GM23248 (cell line): ENCODE measurements around the gene LFNG. TPM values are rescaled to one million over a fixed set of nuclear protein-coding genes. Genes with fewer than 3 reads are reported as not detected.

Experiments used
- DNase-seq: peaks from one replicate; pipeline ENCODE4 v3.0.0-alpha.2; 2015
- H2AFZ ChIP-seq: fragments of 200-600 bp; sonication (generic); 2 replicates; pipeline ENCODE4 v1.6.1; 2016; ENCODE audit warnings: antibody characterized with exemption
- H3F3A ChIP-seq: fragments of 200-600 bp; sonication (generic); 2 replicates; pipeline ENCODE4 v1.6.1; 2016; ENCODE audit warnings: mild to moderate bottlenecking, antibody characterized with exemption, mixed run types; ENCODE audit not compliant: insufficient read depth
- H3K27ac ChIP-seq: fragments of 200-600 bp; sonication (generic); 2 replicates; pipeline ENCODE4 v1.5.1; 2016; ENCODE audit warnings: mild to moderate bottlenecking
- H3K27me3 ChIP-seq: fragments of 200-600 bp; sonication (generic); replicated peaks from 2 replicates; pipeline ENCODE4 v1.6.1; 2016; ENCODE audit warnings: mild to moderate bottlenecking; ENCODE audit not compliant: insufficient read depth
- H3K36me3 ChIP-seq: fragments of 200-600 bp; sonication (generic); 2 replicates; pipeline ENCODE4 v1.6.1; 2016; ENCODE audit warnings: low read depth, mild to moderate bottlenecking
- H3K4me1 ChIP-seq: fragments of 200-600 bp; sonication (generic); 2 replicates; pipeline ENCODE4 v1.6.1; 2016; ENCODE audit warnings: mild to moderate bottlenecking; ENCODE audit not compliant: insufficient read depth
- H3K4me2 ChIP-seq: fragments of 200-600 bp; sonication (generic); one replicate; pipeline ENCODE4 v1.6.1; 2016; ENCODE audit warnings: mild to moderate bottlenecking; ENCODE audit not compliant: unreplicated experiment
- H3K4me3 ChIP-seq: fragments of 200-600 bp; sonication (generic); 2 replicates; pipeline ENCODE4 v1.5.1; 2016; ENCODE audit warnings: mild to moderate bottlenecking
- H3K79me2 ChIP-seq: fragments of 200-600 bp; sonication (generic); 2 replicates; pipeline ENCODE4 v1.6.1; 2016; ENCODE audit warnings: mild to moderate bottlenecking; ENCODE audit not compliant: insufficient read depth
- H3K9ac ChIP-seq: fragments of 200-600 bp; sonication (generic); 2 replicates; pipeline ENCODE4 v1.6.1; 2016; ENCODE audit warnings: mild to moderate bottlenecking
- H3K9me2 ChIP-seq: fragments of 200-600 bp; sonication (generic); 2 replicates; pipeline ENCODE4 v1.6.1; 2016; ENCODE audit warnings: mixed run types, mild to moderate bottlenecking, moderate library complexity; ENCODE audit not compliant: insufficient read depth
- H3K9me3 ChIP-seq: fragments of 200-600 bp; sonication (generic); one replicate; pipeline ENCODE4 v1.6.1; 2017; ENCODE audit warnings: low read depth
- H4K20me1 ChIP-seq: fragments of 200-600 bp; sonication (generic); 2 replicates; pipeline ENCODE4 v1.6.0; 2016; ENCODE audit not compliant: insufficient read depth
- EZH2 ChIP-seq: fragments of 200-600 bp; sonication (generic); IDR thresholded peaks from 2 replicates; pipeline ENCODE4 v1.6.1; 2018; ENCODE audit warnings: antibody characterized with exemption, mild to moderate bottlenecking; ENCODE audit not compliant: insufficient read depth, poor library complexity, severe bottlenecking
- EZH2phosphoT487 ChIP-seq: fragments of 200-600 bp; sonication (generic); IDR thresholded peaks from 2 replicates; pipeline ENCODE4 v1.6.1; 2018; ENCODE audit warnings: antibody characterized with exemption, moderate library complexity, mild to moderate bottlenecking, low read depth; ENCODE audit not compliant: insufficient read depth
- WGBS, 2 experiments: methylation state at CpG; one replicate each; pipeline ENCODE4 v1.1.6; 2015 to 2017; ENCODE audit warnings: low lambda C conversion rate in 2 of 2, low coverage in 1 of 2; ENCODE audit errors: missing lambda C conversion rate in 2 of 2; 5-methylcytosine and 5-hydroxymethylcytosine counted together
- in situ Hi-C: fragments of 300-500 bp; cut with MboI; formaldehyde crosslinking; loops from 2 replicates; pipeline ENCODE4 v1.15.0; 2020
- polyA plus RNA-seq: library from polyadenylated mRNA; unstranded; fragments of >200 nt; fragmentation: Nextera tagmentation; extraction: Ambion mirVana; gene quantifications from 2 replicates; pipeline ENCODE4 v1.2.1, GENCODE V29; 2016
- total RNA-seq: library from RNA; depleted of rRNA; stranded (reverse); fragments of >200 nt; shearing (Covaris generic); gene quantifications from 2 replicates; pipeline ENCODE4 v1.2.3, GENCODE V29; 2014

The LFNG gene
- total and polyA plus RNA-seq, 2 experiments from 2014 or later: 0.18 to 3.6 TPM

- in situ Hi-C loops: no loop called here
- H3F3A ChIP-seq: no peaks in the 10 kb centered on the region
- H3K9me3 ChIP-seq: no peaks in the 10 kb centered on the region
- no peak overlapping the region for H3K9ac ChIP-seq
- H4K20me1 ChIP-seq: no peaks in the 10 kb centered on the region
- no peak overlapping the region for H3K4me2 ChIP-seq
- no peaks in the 10 kb centered on the region for H3K36me3 ChIP-seq
- H2AFZ ChIP-seq: no peak overlapping the region
- DNase-seq: no peak
- H3K27me3 ChIP-seq: no peaks in the 10 kb centered on the region
- TF ChIP-seq EZH2 (no peak), EZH2phosphoT487 (no peak)
- no peaks in the 10 kb centered on the region for H3K79me2 ChIP-seq
- 0 out of 2 replicates have a peak, but pooled peaks cover 6% of the 10 kb centered on the region for H3K4me1 ChIP-seq
- no peak overlapping the region for H3K4me3 ChIP-seq
- no peak overlapping the region for H3K27ac ChIP-seq
- H3K9me2 ChIP-seq: no peaks in the 10 kb centered on the region
- WGBS, 2 experiments: 73 to 76% methylated on average over 9 of the region's 9 CpGs
These were observed 23.2 kb upstream of the LFNG start for GRCh38 chr7:2496375-2496774.

GRCh38 chr7:2497065-2497464 lies 22.5 kb upstream of the LFNG start:
- H3K4me2 ChIP-seq: no peak overlapping the region
- no peaks in the 10 kb centered on the region for H3K36me3 ChIP-seq
- H3K27me3 ChIP-seq: no peaks in the 10 kb centered on the region
- no peak overlapping the region for H3K9ac ChIP-seq
- 50 to 65% methylated on average over 3 of the region's 3 CpGs for WGBS, 2 experiments
- H3K4me3 ChIP-seq: no peak overlapping the region
- 0 out of 2 replicates have a peak, but pooled peaks cover 6% of the 10 kb centered on the region for H3K4me1 ChIP-seq
- no peaks in the 10 kb centered on the region for H3K79me2 ChIP-seq
- TF ChIP-seq EZH2 (no peak), EZH2phosphoT487 (no peak)
- H3K9me3 ChIP-seq: no peaks in the 10 kb centered on the region
- no peak overlapping the region for H3K27ac ChIP-seq
- in situ Hi-C loops: no loop called here
- no peak overlapping the region for H2AFZ ChIP-seq
- no peaks in the 10 kb centered on the region for H3K9me2 ChIP-seq
- DNase-seq: no peak
- no peaks in the 10 kb centered on the region for H4K20me1 ChIP-seq
- H3F3A ChIP-seq: no peaks in the 10 kb centered on the region

- DNase-seq: no peak
- no peak overlapping the region for H3K4me2 ChIP-seq
- H2AFZ ChIP-seq: no peak overlapping the region
- H4K20me1 ChIP-seq: no peaks in the 10 kb centered on the region
- H3K4me1 ChIP-seq: 0 out of 2 replicates have a peak, but pooled peaks cover 6% of the 10 kb centered on the region
- WGBS, 2 experiments: 12 to 16% methylated on average over 23 to 24 of the region's 25 CpGs
- no peaks in the 10 kb centered on the region for H3F3A ChIP-seq
- H3K36me3 ChIP-seq: no peaks in the 10 kb centered on the region
- no peaks in the 10 kb centered on the region for H3K79me2 ChIP-seq
- H3K9me3 ChIP-seq: no peaks in the 10 kb centered on the region
- no peak overlapping the region for H3K27ac ChIP-seq
- no peaks in the 10 kb centered on the region for H3K27me3 ChIP-seq
- no peak overlapping the region for H3K9ac ChIP-seq
- TF ChIP-seq EZH2 (no peak), EZH2phosphoT487 (no peak)
- in situ Hi-C loops: no loop called here
- H3K9me2 ChIP-seq: no peaks in the 10 kb centered on the region
- H3K4me3 ChIP-seq: no peak overlapping the region
These were observed 21.9 kb upstream of the LFNG start for GRCh38 chr7:2497500-2498336.

- no peak for DNase-seq
- Histone ChIP-seq H4K20me1 (no peaks in the 10 kb centered on the region), H2AFZ (no peak overlapping the region), H3K36me3 (no peaks in the 10 kb centered on the region), H3K27me3 (no peaks in the 10 kb centered on the region), H3F3A (no peaks in the 10 kb centered on the region), H3K9ac (no peak overlapping the region), H3K4me3 (no peak overlapping the region), H3K9me3 (no peaks in the 10 kb centered on the region), H3K27ac (no peak overlapping the region), H3K79me2 (no peaks in the 10 kb centered on the region), H3K4me2 (no peak overlapping the region), H3K9me2 (no peaks in the 10 kb centered on the region), H3K4me1 (no peaks in the 10 kb centered on the region)
- in situ Hi-C loops: no loop called here
- TF ChIP-seq EZH2 (no peak), EZH2phosphoT487 (no peak)
- WGBS, 2 experiments: 77 to 79% methylated on average over 6 of the region's 6 CpGs
These were observed 20.9 kb upstream of the LFNG start for GRCh38 chr7:2498708-2499107.
